Measurements from ENCODE around the gene THOC7.
A peak's percentile ranks its signal among the peaks of the same experiment; 100 is the strongest.

Gene THOC7

GRCh38 chr3:63878394-63879060, 14.9 kb upstream of the THOC7 start:
- no peak for DNase-seq (ENCODE audit: low spot score)

- DNase-seq (ENCODE audit: low spot score), result no peak
Measured at GRCh38 chr3:63877737-63878393, 14.3 kb upstream of the THOC7 start.

GRCh38 chr3:63876260-63876659, 12.7 kb upstream of the THOC7 start:
- no peak for DNase-seq (ENCODE audit: low spot score)

GRCh38 chr3:63875510-63875909, 11.9 kb upstream of the THOC7 start:
- no peak for DNase-seq (ENCODE audit: low spot score)

GRCh38 chr3:63874769-63875168, 11.2 kb upstream of the THOC7 start:
- no peak for DNase-seq (ENCODE audit: low spot score)

GRCh38 chr3:63872135-63872924, 8.7 kb upstream of the THOC7 start:
- DNase-seq (ENCODE audit: low spot score), result no peak

- no peak for DNase-seq (ENCODE audit: low spot score)
Measured at GRCh38 chr3:63870615-63871005, 7.0 kb upstream of the THOC7 start.

- no peak for DNase-seq (ENCODE audit: low spot score)
Measured at GRCh38 chr3:63869940-63870614, 6.5 kb upstream of the THOC7 start.

- no peak for DNase-seq (ENCODE audit: low spot score)
Measured at GRCh38 chr3:63867225-63867624, 3.6 kb upstream of the THOC7 start.

GRCh38 chr3:63864965-63865327, 1.3 kb upstream of the THOC7 start:
- DNase-seq (ENCODE audit: low spot score), result peak; percentile 22

- DNase-seq (ENCODE audit: low spot score), result no peak
Measured at GRCh38 chr3:63864008-63864964, 681 bp upstream of the THOC7 start.

GRCh38 chr3:63862804-63863149, 828 bp downstream of the THOC7 start:
- no peak for DNase-seq (ENCODE audit: low spot score)

- DNase-seq (ENCODE audit: low spot score), result no peak
Measured at GRCh38 chr3:63861306-63861705, 2.3 kb downstream of the THOC7 start.

- DNase-seq (ENCODE audit: low spot score), result no peak
Measured at GRCh38 chr3:63860776-63861175, 2.8 kb downstream of the THOC7 start.

- DNase-seq (ENCODE audit: low spot score), result no peak
Measured at GRCh38 chr3:63857311-63857710, 6.3 kb downstream of the THOC7 start.

- DNase-seq (ENCODE audit: low spot score), result no peak
Measured at GRCh38 chr3:63855333-63855940, 8.2 kb downstream of the THOC7 start.

GRCh38 chr3:63853106-63853505, 10.5 kb downstream of the THOC7 start:
- DNase-seq (ENCODE audit: low spot score), result no peak

GRCh38 chr3:63851287-63851686, 12.3 kb downstream of the THOC7 start:
- no peak for DNase-seq (ENCODE audit: low spot score)

- no peak for DNase-seq (ENCODE audit: low spot score)
Measured at GRCh38 chr3:63849175-63849574, 14.4 kb downstream of the THOC7 start.

- DNase-seq (ENCODE audit: low spot score), result no peak
Measured at GRCh38 chr3:63847718-63848450, 15.7 kb downstream of the THOC7 start.

Data from kidney capillary endothelial cell (primary cell).